NCI-H2196 (cell line): ENCODE results near the gene CRABP2.
A peak's percentile ranks its signal among the peaks of the same experiment; 100 is the strongest.

Source experiments
- DNase-seq: peaks from one replicate; lab custom pipeline; 2025; ENCODE audit not compliant: unreplicated experiment; lab: John Stamatoyannopoulos, UW

The CRABP2 gene

GRCh38 chr1:156670791-156671190 is 34.6 kb downstream of the CRABP2 start:
- DNase-seq = no peak

- DNase-seq = no peak
Observed at GRCh38 chr1:156670359-156670758, 35.0 kb downstream of the CRABP2 start.

- no peak for DNase-seq
Observed at GRCh38 chr1:156669794-156670193, 35.6 kb downstream of the CRABP2 start.

- DNase-seq = no peak
Observed at GRCh38 chr1:156668801-156669637, 36.4 kb downstream of the CRABP2 start.

GRCh38 chr1:156667968-156668709 is 37.2 kb downstream of the CRABP2 start:
- no peak for DNase-seq

GRCh38 chr1:156667610-156667967 is 37.8 kb downstream of the CRABP2 start:
- no peak for DNase-seq

GRCh38 chr1:156666862-156667609 is 38.3 kb downstream of the CRABP2 start:
- no peak for DNase-seq

- no peak for DNase-seq
Observed at GRCh38 chr1:156665539-156665938, 39.8 kb downstream of the CRABP2 start.

- peak; percentile 42 for DNase-seq
Observed at GRCh38 chr1:156664767-156665411, 40.5 kb downstream of the CRABP2 start.

GRCh38 chr1:156664046-156664766 is 41.2 kb downstream of the CRABP2 start:
- DNase-seq = peak; percentile 39

- DNase-seq = no peak
Observed at GRCh38 chr1:156663178-156663577, 42.2 kb downstream of the CRABP2 start.

- DNase-seq = no peak
Observed at GRCh38 chr1:156662800-156663055, 42.7 kb downstream of the CRABP2 start.

GRCh38 chr1:156662005-156662799 is 43.2 kb downstream of the CRABP2 start:
- DNase-seq = no peak

- no peak for DNase-seq
Observed at GRCh38 chr1:156660752-156661112, 44.7 kb downstream of the CRABP2 start.

GRCh38 chr1:156659988-156660751 is 45.2 kb downstream of the CRABP2 start:
- peak; percentile 99 for DNase-seq

- no peak for DNase-seq
Observed at GRCh38 chr1:156659661-156659987, 45.8 kb downstream of the CRABP2 start.

GRCh38 chr1:156658945-156659574 is 46.3 kb downstream of the CRABP2 start:
- no peak for DNase-seq

- no peak for DNase-seq
Observed at GRCh38 chr1:156658496-156658895, 46.9 kb downstream of the CRABP2 start.

- no peak for DNase-seq
Observed at GRCh38 chr1:156657741-156658319, 47.6 kb downstream of the CRABP2 start.
